ENCODE measurements around the gene GLDN. TPM values are rescaled to one million over a fixed set of nuclear protein-coding genes. Genes with fewer than 3 reads are reported as not detected.
"Not testable (repeated sequence)": the region's sequence is repeated elsewhere in the genome, so short reads cannot be mapped to it uniquely, and the experiment has no call there.

The GLDN gene
- total RNA-seq, 1 experiment from 2014 or later: not detected

GRCh38 chr15:51405693-51406523 lies 64.5 kb downstream of the GLDN start:
- no peak for DNase-seq (ENCODE audit: low spot score)
- in situ Hi-C loops (cut with HindIII; ENCODE audit: low sequenced_read_pairs): no loop called here

- in situ Hi-C loops (cut with HindIII; ENCODE audit: low sequenced_read_pairs): no loop called here
- DNase-seq (ENCODE audit: low spot score): no peak
Measured at GRCh38 chr15:51414256-51414860, 72.9 kb downstream of the GLDN start.

- no peak for DNase-seq (ENCODE audit: low spot score)
- in situ Hi-C loops (cut with HindIII; ENCODE audit: low sequenced_read_pairs): no loop called here
Measured at GRCh38 chr15:51416129-51416528, 74.7 kb downstream of the GLDN start.

GRCh38 chr15:51423040-51423439 lies 81.6 kb downstream of the GLDN start:
- in situ Hi-C loops (cut with HindIII; ENCODE audit: low sequenced_read_pairs); DNase-seq (ENCODE audit: low spot score): not testable (repeated sequence)

- no peak for DNase-seq (ENCODE audit: low spot score)
- in situ Hi-C loops (cut with HindIII; ENCODE audit: low sequenced_read_pairs): no loop called here
Measured at GRCh38 chr15:51424780-51425179, 83.3 kb downstream of the GLDN start.

DNA sequence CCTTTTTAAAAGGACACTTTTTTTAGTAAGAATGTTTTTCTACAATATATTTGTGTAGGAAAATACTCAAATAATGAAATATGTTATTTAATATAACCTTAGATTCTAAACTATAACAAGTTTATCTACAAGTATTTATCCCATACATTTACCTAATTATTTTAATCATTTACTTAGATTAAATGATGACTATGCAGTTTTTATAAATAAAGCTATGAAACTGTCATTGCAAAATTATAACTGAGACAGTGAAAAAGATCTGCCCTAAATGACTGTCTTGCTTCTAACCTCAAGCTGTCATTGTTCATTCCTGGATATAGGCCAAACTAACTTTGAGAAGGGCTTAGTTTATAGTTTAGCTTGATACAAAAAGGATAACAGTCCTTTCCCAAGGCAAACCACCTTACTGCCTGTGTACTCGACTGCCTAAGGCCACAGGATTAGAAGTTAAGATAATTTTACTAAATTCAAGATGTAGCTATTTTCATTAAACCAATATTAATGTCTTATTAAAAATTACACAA lies 84.1 kb downstream of the GLDN start:
- in situ Hi-C loops (cut with HindIII; ENCODE audit: low sequenced_read_pairs): no loop called here
- no peak for DNase-seq (ENCODE audit: low spot score)

- no peak for DNase-seq (ENCODE audit: low spot score)
- in situ Hi-C loops (cut with HindIII; ENCODE audit: low sequenced_read_pairs): no loop called here
Measured at GRCh38 chr15:51438526-51438925, 97.1 kb downstream of the GLDN start.

DNA sequence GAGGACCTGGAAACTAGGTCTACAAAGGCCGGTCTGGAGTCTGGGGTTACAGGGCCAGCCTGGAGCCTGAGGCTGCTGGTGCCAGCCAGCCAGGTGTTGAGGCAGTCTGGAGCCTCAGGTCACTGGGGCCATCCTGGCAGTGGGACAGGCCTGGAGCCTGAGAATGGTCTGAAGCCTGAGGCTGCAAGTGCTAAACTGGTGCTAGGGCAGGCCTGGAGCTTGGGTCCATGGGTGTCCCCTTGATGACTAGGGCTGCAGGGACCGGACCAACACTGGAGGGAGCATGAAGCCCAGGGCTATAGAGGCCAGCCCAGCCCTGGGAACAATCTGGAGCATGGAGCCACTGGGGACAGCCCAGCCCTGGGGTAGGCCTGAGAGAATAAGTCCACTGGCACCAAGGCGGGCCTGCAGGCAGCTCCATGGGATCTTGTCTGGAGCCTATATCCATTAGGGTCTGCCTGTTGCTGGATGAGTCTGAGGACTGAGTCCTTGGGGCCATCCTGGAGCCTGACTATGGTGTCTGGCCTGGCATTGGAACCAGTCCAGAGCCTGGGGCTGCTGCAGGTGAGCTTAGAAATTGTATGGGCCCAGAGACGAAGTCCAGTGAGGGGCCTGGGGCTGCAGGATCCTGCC lies 101.9 kb downstream of the GLDN start:
- in situ Hi-C loops (cut with HindIII; ENCODE audit: low sequenced_read_pairs): no loop called here
- no peak for DNase-seq (ENCODE audit: low spot score)

DNA sequence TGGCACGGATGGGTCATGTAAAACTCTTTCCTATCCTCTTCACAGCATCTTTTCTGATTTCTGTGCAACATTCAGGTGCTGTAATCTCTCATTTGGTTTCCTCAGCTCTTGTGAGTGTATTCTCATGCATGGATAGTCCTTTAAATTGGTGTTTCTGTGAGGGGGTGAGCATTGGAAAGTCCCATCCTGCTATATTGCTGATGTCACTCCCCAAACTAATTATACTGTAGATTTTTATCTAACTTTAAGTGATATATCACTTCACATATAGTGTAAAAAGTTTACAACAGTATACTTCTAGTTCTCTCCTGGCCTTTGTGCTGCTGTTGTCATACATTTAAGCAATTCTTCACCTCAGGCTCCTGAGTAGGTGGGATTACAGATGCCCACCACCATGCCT lies 102.7 kb downstream of the GLDN start:
- in situ Hi-C loops (cut with HindIII; ENCODE audit: low sequenced_read_pairs): no loop called here

GRCh38 chr15:51444807-51445206 lies 103.4 kb downstream of the GLDN start:
- DNase-seq (ENCODE audit: low spot score): no peak
- in situ Hi-C loops (cut with HindIII; ENCODE audit: low sequenced_read_pairs): no loop called here

More for the DNA sequence above, 102.7 kb downstream of the GLDN start:
- DNase-seq (ENCODE audit: low spot score): no peak

- in situ Hi-C loops (cut with HindIII; ENCODE audit: low sequenced_read_pairs); DNase-seq (ENCODE audit: low spot score): not testable (repeated sequence)
Measured at GRCh38 chr15:51446029-51446744, 104.7 kb downstream of the GLDN start.

DNA sequence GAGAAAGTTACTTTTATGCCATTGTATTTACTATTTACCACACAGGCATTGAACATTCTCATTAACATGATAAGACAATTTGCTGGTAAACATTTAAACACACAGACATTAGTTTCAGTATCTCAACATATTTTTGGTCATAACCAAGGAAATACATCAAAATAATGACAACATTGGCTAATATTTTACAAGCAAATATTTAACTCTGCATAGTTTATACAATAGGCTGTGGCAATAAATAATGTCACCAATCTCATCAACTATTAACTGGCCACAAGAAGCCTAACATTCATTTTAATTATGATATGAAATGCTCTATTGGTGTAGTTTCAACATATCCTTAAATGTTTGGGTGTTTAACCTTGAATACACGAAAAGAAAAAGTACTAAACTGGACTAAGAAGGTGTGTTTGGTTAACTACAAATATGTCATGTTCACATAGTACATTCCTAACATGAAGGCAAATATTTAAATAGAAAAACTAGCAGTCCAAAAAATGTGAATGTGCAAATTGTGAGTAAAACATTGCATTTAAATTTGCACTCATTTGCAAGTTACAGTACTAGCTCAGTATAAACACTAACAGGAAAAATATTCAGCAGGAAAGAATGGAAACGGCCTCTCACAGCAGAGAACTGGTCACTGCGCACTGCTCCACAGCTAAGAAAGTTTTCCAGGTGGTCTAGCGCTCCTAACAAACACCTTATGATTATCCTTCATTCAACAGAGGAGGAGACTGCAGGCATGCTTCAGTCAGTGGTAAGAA lies 106.6 kb downstream of the GLDN start:
- in situ Hi-C loops (cut with HindIII; ENCODE audit: low sequenced_read_pairs): no loop called here
- DNase-seq (ENCODE audit: low spot score): no peak

DNA sequence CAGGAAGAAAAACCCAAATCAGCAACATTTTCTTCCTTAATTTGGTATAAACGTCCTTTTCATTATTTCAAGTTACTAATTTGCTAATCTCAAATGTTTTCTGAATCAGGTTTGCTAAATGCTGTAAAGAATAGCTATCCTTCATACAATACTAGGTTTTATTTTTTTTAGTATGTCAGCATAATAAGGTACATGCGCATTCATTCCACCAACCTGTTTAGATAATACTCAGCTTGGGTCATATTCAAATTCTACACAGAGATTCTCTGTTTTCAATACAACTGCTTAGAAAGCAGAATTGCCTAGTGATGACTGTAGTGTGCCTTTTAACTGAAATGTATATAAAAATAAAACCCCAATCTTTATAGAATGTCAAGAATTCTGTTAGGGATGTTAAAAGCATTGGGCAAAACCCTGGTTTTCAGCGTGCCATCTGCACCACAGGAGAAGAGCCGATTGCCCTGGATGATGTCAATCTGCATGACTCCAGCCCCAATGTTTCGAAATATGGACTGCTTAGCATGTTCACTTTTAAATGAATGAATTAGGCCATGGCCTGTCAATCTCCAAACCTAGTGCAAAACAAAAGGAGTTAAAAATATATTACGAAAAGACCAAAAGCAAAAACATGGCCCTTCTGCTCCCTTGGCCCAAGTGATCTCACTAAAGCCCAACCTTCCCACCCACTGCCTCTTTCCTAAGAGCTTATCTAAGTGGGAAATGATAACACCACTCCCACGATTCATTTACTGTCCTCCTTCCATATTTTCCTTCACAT lies 107.4 kb downstream of the GLDN start:
- DNase-seq (ENCODE audit: low spot score): no peak

DNA sequence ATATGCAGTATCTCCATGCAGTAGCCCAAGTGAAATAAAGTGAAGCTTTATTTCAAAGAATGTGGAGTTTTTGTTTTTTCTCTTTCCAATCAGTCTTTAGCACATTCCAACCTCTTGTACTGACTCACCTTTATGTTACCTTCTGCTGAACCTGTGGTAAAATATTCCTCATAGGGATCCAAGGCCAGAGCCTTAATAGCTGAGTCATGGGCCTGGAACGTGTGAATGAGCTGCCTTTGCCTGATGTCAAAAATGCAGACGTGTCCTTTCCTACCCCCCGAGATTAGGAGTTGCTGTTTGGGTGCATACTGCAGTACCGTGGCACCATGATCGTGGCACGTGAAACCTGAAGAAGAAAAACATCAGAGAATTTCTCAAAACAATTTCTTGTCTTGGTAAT lies 108.5 kb downstream of the GLDN start:
- in situ Hi-C loops (cut with HindIII; ENCODE audit: low sequenced_read_pairs): no loop called here
- DNase-seq (ENCODE audit: low spot score): no peak

More for the DNA sequence above, 107.4 kb downstream of the GLDN start:
- in situ Hi-C loops (cut with HindIII; ENCODE audit: low sequenced_read_pairs): no loop called here
